GM12873 (cell line): ENCODE results near the gene FOXE1.

Experiments
- TF ChIP-seq, protein P1 (sequence below): IDR thresholded peaks from 2 replicates; pipeline ENCODE4 v1.5.1; 2012; ENCODE audit warnings: low read depth, mild to moderate bottlenecking, moderate library complexity, low read length, control low read depth; ENCODE audit not compliant: insufficient read depth; ENCODE audit errors: missing control alignments

The FOXE1 gene

DNA sequence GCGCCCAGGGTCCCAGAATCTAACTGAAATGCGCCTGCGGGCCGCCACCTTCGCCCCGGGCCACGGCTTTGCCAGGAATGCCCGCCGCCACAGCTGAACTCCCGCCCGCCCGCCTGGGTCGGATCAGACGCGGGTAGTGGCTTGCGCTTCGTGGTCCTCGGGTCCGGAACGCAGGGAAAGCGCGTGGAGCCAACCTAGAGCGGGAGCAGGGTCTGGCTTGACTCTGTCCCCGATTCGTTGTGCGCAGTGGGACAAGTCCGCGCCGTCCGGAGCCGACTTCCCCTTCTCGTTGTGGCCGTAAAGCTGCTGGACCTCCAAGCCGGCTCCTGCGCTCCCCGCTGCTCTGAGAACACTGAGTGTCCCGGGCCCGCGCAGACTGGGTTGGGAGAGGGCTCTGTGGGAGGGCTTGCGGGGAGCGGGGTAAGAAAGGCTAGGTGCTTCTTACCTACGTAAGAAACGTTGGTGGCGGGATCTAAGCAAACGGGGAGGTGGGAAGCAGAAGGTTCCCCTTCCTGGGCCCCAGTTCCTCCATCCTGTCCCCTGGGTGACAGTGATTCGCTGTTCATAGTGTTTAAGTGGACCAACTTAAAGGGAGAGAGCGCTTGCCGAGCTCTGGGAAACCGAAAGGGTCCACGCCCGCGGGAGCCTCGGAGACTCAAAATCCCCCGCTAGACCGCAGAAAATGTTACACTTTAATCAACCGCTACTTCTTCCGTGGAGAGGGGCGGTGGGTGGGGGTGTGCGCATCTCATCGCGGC lies 4.4 kb upstream of the FOXE1 start:
- TF ChIP-seq, protein P1, sequence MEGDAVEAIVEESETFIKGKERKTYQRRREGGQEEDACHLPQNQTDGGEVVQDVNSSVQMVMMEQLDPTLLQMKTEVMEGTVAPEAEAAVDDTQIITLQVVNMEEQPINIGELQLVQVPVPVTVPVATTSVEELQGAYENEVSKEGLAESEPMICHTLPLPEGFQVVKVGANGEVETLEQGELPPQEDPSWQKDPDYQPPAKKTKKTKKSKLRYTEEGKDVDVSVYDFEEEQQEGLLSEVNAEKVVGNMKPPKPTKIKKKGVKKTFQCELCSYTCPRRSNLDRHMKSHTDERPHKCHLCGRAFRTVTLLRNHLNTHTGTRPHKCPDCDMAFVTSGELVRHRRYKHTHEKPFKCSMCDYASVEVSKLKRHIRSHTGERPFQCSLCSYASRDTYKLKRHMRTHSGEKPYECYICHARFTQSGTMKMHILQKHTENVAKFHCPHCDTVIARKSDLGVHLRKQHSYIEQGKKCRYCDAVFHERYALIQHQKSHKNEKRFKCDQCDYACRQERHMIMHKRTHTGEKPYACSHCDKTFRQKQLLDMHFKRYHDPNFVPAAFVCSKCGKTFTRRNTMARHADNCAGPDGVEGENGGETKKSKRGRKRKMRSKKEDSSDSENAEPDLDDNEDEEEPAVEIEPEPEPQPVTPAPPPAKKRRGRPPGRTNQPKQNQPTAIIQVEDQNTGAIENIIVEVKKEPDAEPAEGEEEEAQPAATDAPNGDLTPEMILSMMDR, result no peak

DNA sequence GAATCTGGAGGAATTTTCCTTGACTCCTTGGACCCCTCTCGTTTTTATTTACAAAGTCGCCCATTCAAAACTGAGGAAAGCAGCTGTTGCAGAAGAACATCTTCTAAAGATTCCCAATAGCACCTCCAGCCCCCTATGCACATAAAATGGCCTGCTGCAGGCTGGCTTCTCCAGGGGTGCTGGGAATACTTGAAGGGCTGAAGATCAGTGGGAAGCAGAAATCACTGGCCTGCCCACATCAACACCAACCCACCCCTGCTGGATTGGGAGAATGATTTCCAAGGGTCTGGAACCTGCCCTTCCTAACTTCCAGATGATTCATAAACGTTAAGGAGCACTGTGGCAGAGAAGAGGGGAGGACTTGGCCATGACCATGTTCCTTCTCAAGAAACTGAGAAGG lies 3.0 kb upstream of the FOXE1 start:
- TF ChIP-seq, protein P1, result no peak

DNA sequence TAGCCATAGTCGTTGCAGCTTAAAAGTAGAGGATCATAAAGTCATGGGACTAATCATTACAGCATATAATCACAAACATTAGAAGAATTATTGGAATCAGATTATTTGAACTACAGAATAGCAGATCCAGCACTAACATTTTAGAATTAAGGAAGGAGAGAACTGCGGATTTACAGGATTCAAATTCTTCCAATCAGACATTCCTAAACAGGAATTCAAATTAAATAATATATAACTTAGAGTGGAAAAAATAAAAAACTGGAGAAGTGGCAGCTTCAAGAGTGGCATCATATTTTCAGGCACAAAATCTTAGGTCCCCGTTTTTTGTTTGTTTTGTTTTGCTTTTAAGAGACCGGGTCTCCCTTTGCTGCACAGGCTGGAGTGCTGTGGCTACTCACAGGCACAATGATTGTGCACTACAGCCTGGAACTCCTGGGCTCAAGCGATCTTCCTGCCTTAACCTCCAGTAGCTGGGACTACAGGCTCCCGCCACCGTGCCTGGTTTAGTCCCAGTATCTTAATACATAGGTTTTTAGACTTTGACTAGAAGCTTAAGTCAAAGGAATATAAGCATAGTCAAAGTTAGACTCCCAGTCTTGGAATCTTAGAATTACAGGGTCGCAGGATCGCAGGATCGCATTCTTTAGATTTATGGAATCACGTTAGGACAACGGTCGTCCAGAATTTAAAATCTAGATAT lies 2.1 kb upstream of the FOXE1 start:
- TF ChIP-seq, protein P1, result no peak

DNA sequence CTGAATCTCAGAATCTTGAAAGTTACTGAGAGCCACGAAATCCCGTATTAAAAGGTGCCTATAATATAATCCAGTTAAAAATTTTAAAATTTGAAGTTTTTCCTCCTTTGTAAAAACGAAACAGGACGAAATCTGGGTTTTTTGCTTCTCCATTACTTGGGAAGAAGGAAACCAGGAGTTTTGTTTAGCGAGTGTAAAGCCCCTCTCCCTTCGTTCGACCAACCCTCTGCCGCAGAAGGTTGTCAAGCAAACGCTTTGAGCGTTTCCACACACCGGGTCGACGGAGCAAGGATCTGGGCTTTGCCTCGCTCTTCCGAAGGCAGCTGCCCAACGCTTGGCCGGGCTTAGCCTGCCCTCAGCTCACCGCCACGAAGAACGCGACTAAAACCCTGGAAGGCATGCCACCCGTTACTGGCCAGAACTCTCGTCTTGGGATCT lies 1.6 kb upstream of the FOXE1 start:
- TF ChIP-seq, protein P1, result no peak

DNA sequence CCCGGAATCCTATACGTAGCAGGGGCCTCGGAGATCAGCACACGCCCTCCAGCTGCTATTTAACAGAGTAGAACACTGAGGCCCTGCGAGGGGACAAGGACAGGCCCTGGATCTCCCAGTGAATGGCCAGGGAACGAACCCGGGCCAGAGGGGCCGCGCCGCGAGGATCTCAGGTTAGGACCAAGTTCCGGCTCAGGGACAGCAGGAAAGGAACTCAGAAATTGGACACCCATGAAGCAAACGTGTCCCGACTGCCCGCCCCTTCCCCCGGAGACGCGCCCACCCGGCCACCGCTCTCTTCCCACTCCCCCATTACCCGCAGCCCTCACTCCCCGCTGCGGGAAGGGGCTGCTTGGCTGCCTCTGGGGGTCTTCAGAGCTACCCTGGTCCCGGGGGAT lies 1.0 kb upstream of the FOXE1 start:
- TF ChIP-seq, protein P1, result no peak

DNA sequence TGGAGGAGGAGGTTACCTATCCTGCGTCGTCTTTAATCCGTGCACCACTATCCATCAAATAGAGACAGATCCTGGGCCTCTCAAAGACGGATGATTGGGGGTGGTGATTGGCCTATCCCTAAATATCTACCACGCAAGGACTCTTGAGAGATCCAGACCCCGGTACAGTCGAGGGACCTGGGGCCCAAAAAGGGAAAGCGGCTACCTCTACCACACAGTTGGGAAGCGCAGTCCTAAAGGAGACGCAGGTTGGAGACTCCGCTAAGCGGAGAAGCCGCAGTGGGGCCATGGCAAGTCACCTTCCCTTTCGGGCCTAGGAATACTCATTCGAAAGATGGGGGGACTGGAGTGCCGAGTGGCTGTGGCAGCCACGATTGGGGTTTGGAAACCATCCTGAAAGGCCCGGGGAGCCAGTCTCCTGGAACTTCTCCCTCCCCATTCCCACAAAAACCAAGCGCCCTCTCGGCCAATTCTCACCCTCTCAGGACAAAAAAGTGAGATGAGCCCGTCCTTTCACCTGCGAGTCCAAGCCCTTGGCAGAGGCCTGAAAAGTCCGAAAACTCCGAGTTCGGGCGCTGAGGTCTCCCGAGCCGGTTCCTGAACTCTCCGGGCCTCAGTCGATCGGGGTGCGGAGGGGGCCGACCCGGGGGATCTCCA lies 499 bp upstream of the FOXE1 start:
- TF ChIP-seq, protein P1, result no peak
